ENCODE results near the gene PTPN4. TPM values are rescaled to one million over a fixed set of nuclear protein-coding genes. Genes with fewer than 3 reads are reported as not detected.

Gene PTPN4
- total RNA-seq, 1 experiment from 2014 or later: 80.5 TPM

GRCh38 chr2:119820275-119820674, 60.6 kb downstream of the PTPN4 start:
- Histone ChIP-seq H3T11ph (ENCODE audit: low read length) (no peak overlapping the region), H2BK15ac (ENCODE audit: low read depth, low read length) (no peak overlapping the region), H3K23ac (ENCODE audit: insufficient read length, low read depth, low read length) (no peak overlapping the region), H3K27me3 (ENCODE audit: insufficient read depth, low read length) (no peaks in the 10 kb centered on the region), H3K9me3 (ENCODE audit: control insufficient read depth, low read depth, low read length) (no peaks in the 10 kb centered on the region), H3K56ac (ENCODE audit: insufficient read length, low read depth, low read length) (no peak overlapping the region), H4K20me1 (ENCODE audit: control insufficient read depth, insufficient read depth, insufficient read length) (no peaks in the 10 kb centered on the region), H3K23me2 (ENCODE audit: insufficient read length, low read depth, low read length, poor library complexity, severe bottlenecking) (no peaks in the 10 kb centered on the region), H4K8ac (replicated peaks; ENCODE audit: insufficient read length, low read depth, low read length) (no peak overlapping the region), H2BK120ac (ENCODE audit: low read depth, low read length, poor library complexity, severe bottlenecking) (no peak overlapping the region), H3K14ac (ENCODE audit: insufficient read depth, low read length) (no peak overlapping the region), H2AFZ (ENCODE audit: low read length) (no peak overlapping the region), H2BK5ac (ENCODE audit: insufficient read length, low read length) (no peak overlapping the region), H3K4me2 (ENCODE audit: insufficient read depth, insufficient read length, low read length) (no peak overlapping the region), H3K4me1 (ENCODE audit: insufficient read depth, low read length) (no peaks in the 10 kb centered on the region), H3K27ac (ENCODE audit: insufficient read length, low read depth, low read length) (no peak overlapping the region), H2BK12ac (ENCODE audit: insufficient read length, low read depth, low read length) (no peak overlapping the region), H3K4ac (ENCODE audit: low read depth, low read length) (no peak overlapping the region), H3K79me1 (ENCODE audit: insufficient read depth, low read depth, low read length, poor library complexity, severe bottlenecking) (peaks cover 2% of the 10 kb centered on the region), H3K79me2 (ENCODE audit: insufficient read depth, low read length) (peaks cover 13% of the 10 kb centered on the region; the same call in 1 of the 2 replicates), H4K91ac (ENCODE audit: insufficient read length, low read depth, low read length) (no peak overlapping the region), H3K18ac (ENCODE audit: insufficient read length, low read depth, low read length) (no peak overlapping the region), H2AK5ac (ENCODE audit: insufficient read length, low read length) (no peak overlapping the region), H3K9ac (ENCODE audit: extremely low read depth, insufficient read length, low read length) (no peak overlapping the region), H2BK20ac (ENCODE audit: low read depth, low read length, poor library complexity, severe bottlenecking) (no peak overlapping the region), H4K5ac (ENCODE audit: insufficient read length, low read depth, low read length) (no peak overlapping the region)
- Mint-ChIP-seq H3K4me3 (no peak overlapping the region), H3K9me3 (peaks cover 9 to 13% of the 10 kb centered on the region in 2 experiments), H3K36me3 (ENCODE audit: insufficient read depth in 1 of 3, low read depth in 3 of 3) (peaks cover 29 to 51% (median 41%) of the 10 kb centered on the region in 3 experiments), H3K27ac (peak overlapping the region in 1 of 3 experiments; percentile 16; a peak in 1 of 7 replicates), H3K27me3 (ENCODE audit: low read depth) (no peaks in the 10 kb centered on the region; the same call in 1 of the 2 replicates), H3K4me1 (peaks cover 10 to 13% of the 10 kb centered on the region in 2 experiments)
- no peak for TF ChIP-seq CTCF (conservative IDR thresholded peaks at IDR 0.05)
- no peak for DNase-seq
